HG03025 (cell line): ENCODE measurements around the gene ETV6.

ENCODE experiments used
- ATAC-seq: cut with Tn5 transposase; IDR thresholded peaks from one replicate; pipeline ENCODE4 v1.9.1; 2021; ENCODE audit warnings: mild to moderate bottlenecking, moderate library complexity; ENCODE audit not compliant: unreplicated experiment, low FRiP score

Gene ETV6

DNA sequence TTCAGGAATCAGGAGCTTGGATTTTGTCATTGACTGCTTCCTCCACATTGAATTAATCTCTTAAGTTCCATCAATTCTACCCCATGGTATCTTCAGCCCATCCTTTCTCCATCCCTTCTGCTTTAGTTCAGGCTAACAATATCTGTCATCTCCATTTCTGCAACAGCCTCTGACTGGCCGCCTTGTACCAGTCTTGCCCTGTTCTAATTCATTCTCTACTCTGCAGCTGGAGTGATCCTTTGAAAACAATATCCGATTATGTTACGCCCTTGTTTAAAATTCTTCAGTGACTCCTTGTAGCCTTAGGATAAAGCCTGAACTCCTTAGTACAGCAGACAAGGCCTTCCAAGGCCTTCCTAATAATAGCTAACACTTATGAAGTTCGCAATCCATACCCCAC is 170.2 kb downstream of the ETV6 start:
- ATAC-seq = no peak

- no peak for ATAC-seq
Measured at GRCh38 chr12:11820476-11820875, 171.0 kb downstream of the ETV6 start.

GRCh38 chr12:11821386-11822080 is 172.1 kb downstream of the ETV6 start:
- no peak for ATAC-seq

GRCh38 chr12:11822081-11822834 is 172.8 kb downstream of the ETV6 start:
- ATAC-seq = no peak

- no peak for ATAC-seq
Measured at GRCh38 chr12:11823043-11823442, 173.6 kb downstream of the ETV6 start.

GRCh38 chr12:11823593-11823992 is 174.1 kb downstream of the ETV6 start:
- no peak for ATAC-seq

GRCh38 chr12:11824069-11824468 is 174.6 kb downstream of the ETV6 start:
- ATAC-seq = no peak

DNA sequence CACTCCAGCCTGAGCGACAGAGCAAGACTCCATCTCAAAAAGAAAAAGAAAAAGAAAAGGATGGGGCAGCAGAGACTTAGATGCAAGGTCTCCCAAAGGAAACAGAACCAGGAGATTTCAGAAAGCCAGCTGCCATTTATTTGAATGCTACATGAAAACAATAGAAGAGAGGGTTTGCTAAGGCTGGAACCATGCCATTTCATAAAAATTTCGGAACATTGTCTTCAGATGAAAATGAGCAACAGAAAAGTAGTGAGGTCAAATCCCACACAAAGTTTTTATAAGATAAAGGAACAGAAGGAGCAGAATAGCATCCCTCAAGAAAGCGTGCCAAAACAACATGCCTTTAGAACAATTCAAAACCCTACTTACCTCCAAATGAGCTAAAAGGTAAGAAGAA is 175.3 kb downstream of the ETV6 start:
- no peak for ATAC-seq

DNA sequence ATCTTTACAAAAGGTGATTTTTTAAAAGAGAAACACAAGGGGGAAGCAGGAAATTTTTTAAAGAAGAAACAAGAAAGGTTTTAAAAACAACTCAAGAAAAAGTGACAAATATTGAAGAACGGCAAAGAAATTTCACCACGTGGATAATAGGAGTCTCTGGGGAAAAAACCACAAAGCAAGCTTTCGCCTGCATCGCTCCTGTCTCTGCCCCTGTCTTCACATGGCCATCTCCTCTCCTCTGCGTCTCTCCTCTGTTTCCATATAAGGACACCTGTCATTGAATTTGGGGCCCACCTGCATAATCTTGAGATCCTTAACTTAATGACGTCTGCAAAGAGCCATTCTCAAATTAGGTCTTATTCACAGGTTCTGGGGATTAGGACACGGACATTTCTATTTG is 175.8 kb downstream of the ETV6 start:
- no peak for ATAC-seq

GRCh38 chr12:11826574-11826973 is 177.1 kb downstream of the ETV6 start:
- ATAC-seq = no peak

DNA sequence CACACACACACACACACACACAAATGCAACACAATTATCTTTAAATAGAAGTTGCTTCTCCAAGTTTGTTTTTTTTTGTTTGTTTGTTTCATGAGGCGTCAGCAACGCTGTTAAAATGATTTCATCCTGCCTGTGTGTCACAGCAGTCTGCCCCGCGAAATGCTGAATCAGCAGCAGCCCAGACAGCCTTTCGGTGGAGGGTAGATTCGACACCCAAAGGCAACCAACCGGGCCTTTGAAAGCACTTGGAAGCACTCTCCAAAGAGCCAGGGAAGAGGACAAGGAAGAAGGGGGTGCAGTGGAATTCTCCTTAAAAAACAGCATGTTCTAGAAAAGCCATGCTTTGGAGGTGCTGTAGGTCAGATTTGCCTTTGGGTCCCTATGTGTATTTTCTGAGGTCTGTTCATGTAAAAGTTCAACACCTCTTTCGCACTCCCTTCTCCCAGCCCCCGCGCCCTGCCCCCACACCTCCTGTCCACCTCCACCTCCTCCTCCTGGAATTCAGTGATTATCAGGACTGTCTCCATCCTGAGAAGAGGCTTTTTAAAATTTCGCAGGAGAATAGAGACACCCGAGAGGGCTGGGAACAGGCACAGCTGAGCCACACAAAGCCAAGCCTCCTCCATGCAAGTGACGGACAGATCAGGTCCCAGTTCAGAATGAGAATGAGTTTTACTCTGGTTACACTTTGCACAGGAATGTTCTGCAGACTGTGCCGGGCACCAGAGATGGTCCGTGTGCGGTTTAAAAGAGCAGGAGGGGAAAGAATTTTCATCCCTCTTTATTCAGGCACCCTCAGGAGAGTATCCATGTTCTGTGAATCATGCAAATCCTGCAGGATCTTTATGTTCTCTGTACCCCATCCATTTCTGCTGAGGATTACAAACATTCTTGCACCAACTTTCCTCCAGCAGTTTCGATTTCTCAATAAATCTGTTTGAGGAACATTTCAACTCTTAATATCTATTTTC is 177.9 kb downstream of the ETV6 start:
- ATAC-seq = no peak

- no peak for ATAC-seq
Measured at GRCh38 chr12:11829764-11830194, 180.3 kb downstream of the ETV6 start.

- no peak for ATAC-seq
Measured at GRCh38 chr12:11830307-11830801, 180.9 kb downstream of the ETV6 start.

DNA sequence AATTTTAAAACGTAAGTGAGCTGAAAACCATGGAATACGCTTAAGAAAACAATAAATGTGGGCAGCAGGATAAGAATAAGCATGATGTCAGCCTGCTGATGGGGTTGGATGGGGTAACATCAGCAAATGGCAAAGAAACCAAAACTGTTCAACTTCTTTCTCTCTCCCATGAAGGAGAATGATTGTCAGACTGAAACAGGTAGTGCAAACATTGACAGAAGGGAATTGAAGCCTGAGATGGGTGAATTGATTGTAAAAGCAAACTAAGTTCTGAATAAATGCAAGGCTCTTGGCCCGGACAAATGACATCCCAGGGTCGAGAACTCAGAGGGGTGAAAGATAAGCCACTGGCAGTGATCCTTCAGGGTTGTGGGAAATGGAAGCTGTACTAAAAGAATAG is 182.6 kb downstream of the ETV6 start:
- ATAC-seq = no peak

GRCh38 chr12:11833174-11833895 is 183.9 kb downstream of the ETV6 start:
- no peak for ATAC-seq

DNA sequence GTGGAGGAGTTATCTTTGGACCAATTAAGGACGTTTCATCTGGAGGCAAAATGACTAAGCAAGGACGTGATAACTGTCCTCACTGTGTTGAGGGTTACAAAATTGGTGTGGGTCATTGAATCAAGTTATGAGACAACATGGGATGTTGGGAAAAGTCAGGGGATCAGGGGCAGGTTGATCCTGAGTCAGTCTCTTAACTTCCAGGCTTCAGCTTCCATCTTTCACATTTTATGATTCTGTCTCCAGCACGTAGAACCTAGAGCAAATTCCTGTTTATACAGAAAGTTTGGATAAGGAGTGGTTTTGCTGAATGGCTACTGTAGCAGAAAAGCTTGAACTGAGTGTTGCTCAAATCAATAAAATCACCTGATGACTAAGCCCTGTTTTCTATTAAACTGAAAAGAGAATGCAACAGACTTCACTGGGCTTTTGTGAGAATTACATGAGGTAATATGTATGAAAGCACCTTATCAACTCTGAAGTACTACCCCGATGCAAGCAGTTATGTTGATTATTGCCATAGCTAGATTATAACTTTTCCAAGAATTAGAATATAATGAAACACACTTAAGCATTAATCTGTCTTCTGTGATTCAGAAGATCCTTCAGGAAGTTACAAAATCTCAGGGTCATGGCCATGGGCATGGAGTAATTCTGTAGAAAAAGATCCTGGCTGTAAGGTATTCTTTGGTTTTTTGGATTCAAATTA is 184.8 kb downstream of the ETV6 start:
- no peak for ATAC-seq

GRCh38 chr12:11834931-11835330 is 185.5 kb downstream of the ETV6 start:
- ATAC-seq = no peak

DNA sequence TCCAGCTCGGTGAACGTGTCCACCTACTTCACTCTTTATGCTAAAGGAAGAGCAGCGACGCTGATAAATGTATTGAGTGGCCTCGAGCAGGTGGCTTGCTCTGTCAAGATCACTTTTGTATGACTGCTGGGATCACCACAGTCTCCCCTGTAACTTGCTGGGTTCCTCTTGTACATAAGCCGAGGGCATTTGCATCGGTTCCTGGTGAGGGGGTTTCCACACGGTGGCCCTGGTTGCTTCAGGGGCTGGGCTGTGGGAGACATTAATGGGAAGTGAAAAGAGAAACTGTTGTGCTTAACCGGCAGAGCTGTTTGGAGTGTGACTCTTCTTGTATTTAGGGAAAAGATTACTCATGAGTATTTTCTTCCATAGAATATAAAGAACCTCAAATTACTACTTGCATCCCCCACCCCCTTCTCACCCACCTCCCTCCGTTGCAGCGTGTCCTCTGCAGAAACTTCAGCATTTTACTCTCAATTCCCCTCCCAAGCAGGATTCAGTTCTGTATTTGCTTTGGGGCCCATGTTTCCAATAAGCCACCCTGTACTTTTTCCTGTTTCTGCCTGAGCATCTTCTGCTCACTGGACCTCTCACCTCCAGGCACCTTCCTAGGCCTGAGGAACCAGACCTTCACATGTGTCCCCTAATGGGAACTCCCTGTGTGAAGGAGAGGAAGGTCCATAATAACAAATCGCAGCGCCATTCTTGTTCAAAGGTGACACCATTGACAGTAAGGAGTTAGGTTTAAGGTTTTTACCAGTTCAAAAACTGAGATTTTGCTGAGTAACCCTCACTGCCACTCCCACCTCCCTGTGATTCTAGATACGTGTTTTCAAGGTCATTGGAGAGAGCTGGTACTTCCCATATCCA is 187.0 kb downstream of the ETV6 start:
- ATAC-seq = peak; percentile 94
